HepG2 (cell line): ENCODE measurements around the gene NOL4L. TPM values are rescaled to one million over a fixed set of nuclear protein-coding genes. Genes with fewer than 3 reads are reported as not detected.

Experiments used
- ATAC-seq: fragments of 200-7000 bp; cut with Tn5 transposase; 3 replicates; pipeline ENCODE4 v1.9.1; 2020; ENCODE audit warnings: mild to moderate bottlenecking, moderate library complexity
- BruUV-seq: library from RNA; stranded (reverse); fragments of 400-500 nt; replicated peaks from 2 replicates; lab custom pipeline; 2021; lab: Mats Ljungman, UMichigan
- CTCF ChIA-PET: fragments of 300-600 bp; formaldehyde crosslinking; extraction: SDS; loops from one replicate; lab custom pipeline; 2021; ENCODE audit warnings: low total read pairs, inconsistent platforms, low intra/inter-chr PET ratio; lab: Yijun Ruan, JAX
- POLR2A ChIA-PET: fragments of 350-600 bp; sonication (Branson Sonifier 250); formaldehyde crosslinking; loops from one replicate; lab custom pipeline; 2020; ENCODE audit warnings: antibody characterized with exemption, inconsistent platforms; lab: Yijun Ruan, JAX
- DNase-seq: peaks from one replicate; pipeline ENCODE4 v3.0.0-alpha.2; 2015; ENCODE audit warnings: low spot score
- FAIRE-seq: peaks from 3 replicates; lab custom pipeline; 2011; peaks lifted over from hg19 to GRCh38; lab: Jason Lieb, UNC
- H2AFZ ChIP-seq: one replicate; pipeline ENCODE4 v1.6.1; 2011; ENCODE audit warnings: low read length, inconsistent platforms
- H3K27ac ChIP-seq: fragments of 300-600 bp; 3 replicates; pipeline ENCODE4 v1.8.0; 2011; ENCODE audit warnings: mixed run types, mild to moderate bottlenecking, mixed read lengths, low read length, inconsistent platforms; ENCODE audit not compliant: insufficient read depth; ENCODE audit errors: extremely low read length
- H3K27me3 ChIP-seq, 2 experiments: fragments of 200-600 bp in 1 of 2; 2 replicates in 1 of 2; 3 replicates in 1 of 2; pipeline versions ENCODE4 v1.6.0 to v1.8.0; 2011; ENCODE audit warnings: low read length in 2 of 2, mild to moderate bottlenecking in 2 of 2, moderate library complexity in 2 of 2, inconsistent platforms in 1 of 2; ENCODE audit not compliant: insufficient read depth in 2 of 2, control insufficient read depth in 1 of 2
- H3K36me3 ChIP-seq, 2 experiments: fragments of 200-600 bp in 1 of 2; replicated peaks in 1 of 2; 2 replicates in 1 of 2; 3 replicates in 1 of 2; pipeline versions ENCODE4 v1.5.1 to v1.8.0; 2011; ENCODE audit warnings: low read length in 2 of 2, inconsistent platforms in 1 of 2; ENCODE audit not compliant: insufficient read depth in 2 of 2, control insufficient read depth in 1 of 2
- H3K4me1 ChIP-seq: 2 replicates; pipeline ENCODE4 v1.5.1; 2012; ENCODE audit warnings: low read length, inconsistent platforms; ENCODE audit not compliant: insufficient read depth
- H3K4me2 ChIP-seq: 2 replicates; pipeline ENCODE4 v1.6.0; 2011; ENCODE audit warnings: low read depth, low read length, inconsistent platforms
- H3K4me3 ChIP-seq, 3 experiments: fragments of 200-600 bp in 1 of 3; sonication (generic), shearing (Covaris generic) in 1 of 3; replicated peaks in 1 of 3; 2 replicates each; pipeline ENCODE4 v1.5.1; 2011 to 2016; ENCODE audit warnings: low read length in 3 of 3, inconsistent platforms in 2 of 3, low read depth in 2 of 3, mild to moderate bottlenecking in 2 of 3, control low read depth in 1 of 3, mixed read lengths in 1 of 3; ENCODE audit not compliant: insufficient read depth in 1 of 3
- H3K79me2 ChIP-seq: one replicate; pipeline ENCODE4 v1.6.1; 2011; ENCODE audit warnings: low read length, inconsistent platforms; ENCODE audit not compliant: insufficient read depth
- H3K9ac ChIP-seq: 2 replicates; pipeline ENCODE4 v1.6.0; 2011; ENCODE audit warnings: mild to moderate bottlenecking, low read depth, low read length, inconsistent platforms; ENCODE audit not compliant: insufficient read depth
- H3K9me3 ChIP-seq: 2 replicates; pipeline ENCODE4 v1.5.1; 2012; ENCODE audit warnings: mild to moderate bottlenecking, low read length
- H4K20me1 ChIP-seq: 2 replicates; pipeline ENCODE4 v1.6.0; 2011; ENCODE audit warnings: inconsistent platforms, mild to moderate bottlenecking, low read length, moderate library complexity; ENCODE audit not compliant: insufficient read depth
- ATF7-NPFF ChIP-seq: sonication (generic); formaldehyde crosslinking; IDR thresholded peaks from 2 replicates; pipeline ENCODE4 v1.8.1; 2023; ENCODE audit warnings: mild to moderate bottlenecking, low read depth, missing genetic modification reagents, moderate library complexity
- ISX ChIP-seq: sonication (generic); formaldehyde crosslinking; conservative IDR thresholded peaks from 2 replicates; pipeline ENCODE4 v1.5.0; 2020; ENCODE audit warnings: missing genetic modification reagents
- KMT2B ChIP-seq: IDR thresholded peaks from 2 replicates; pipeline ENCODE4 v1.6.1; 2016; ENCODE audit warnings: missing genetic modification reagents, missing compliant biosample characterization
- MAF1 ChIP-seq: sonication (generic); formaldehyde crosslinking; IDR thresholded peaks from 2 replicates; pipeline ENCODE4 v1.5.0; 2020; ENCODE audit warnings: missing genetic modification reagents, borderline replicate concordance
- NAIF1 ChIP-seq: sonication (generic); formaldehyde crosslinking; IDR thresholded peaks from 2 replicates; pipeline ENCODE4 v1.5.0; 2020; ENCODE audit warnings: mild to moderate bottlenecking, missing genetic modification reagents, borderline replicate concordance
- SIX4 ChIP-seq: sonication (generic); formaldehyde crosslinking; IDR thresholded peaks from 2 replicates; pipeline ENCODE4 v1.4.0; 2020; ENCODE audit warnings: missing genetic modification reagents
- TGIF2 ChIP-seq: IDR thresholded peaks from 2 replicates; pipeline ENCODE4 v1.6.1; 2016; ENCODE audit warnings: control low read depth, missing compliant biosample characterization
- ZBTB42 ChIP-seq: sonication (generic); formaldehyde crosslinking; IDR thresholded peaks from 2 replicates; pipeline ENCODE4 v1.5.0; 2020; ENCODE audit warnings: mild to moderate bottlenecking, missing genetic modification reagents
- ZFAT ChIP-seq: sonication (generic); formaldehyde crosslinking; conservative IDR thresholded peaks from 2 replicates; pipeline ENCODE4 v1.8.1; 2023; ENCODE audit warnings: missing genetic modification reagents, inconsistent platforms
- ZNF224 ChIP-seq: sonication (generic); formaldehyde crosslinking; IDR thresholded peaks from 2 replicates; pipeline ENCODE4 v1.5.0; 2020; ENCODE audit warnings: mild to moderate bottlenecking, missing genetic modification reagents
- ZNF296 ChIP-seq: sonication (generic); formaldehyde crosslinking; conservative IDR thresholded peaks from 2 replicates; pipeline ENCODE4 v1.5.0; 2020; ENCODE audit warnings: mild to moderate bottlenecking, missing genetic modification reagents
- ZNF598 ChIP-seq: sonication (generic); formaldehyde crosslinking; IDR thresholded peaks from 2 replicates; pipeline ENCODE4 v1.5.1; 2020; ENCODE audit warnings: mild to moderate bottlenecking, missing genetic modification reagents, borderline replicate concordance
- ZNF607 ChIP-seq: sonication (generic); formaldehyde crosslinking; IDR thresholded peaks from 2 replicates; pipeline ENCODE4 v1.5.1; 2020; ENCODE audit warnings: missing genetic modification reagents, mild to moderate bottlenecking, borderline replicate concordance
- ZNF672 ChIP-seq: sonication (generic); formaldehyde crosslinking; IDR thresholded peaks from 2 replicates; pipeline ENCODE4 v1.8.1; 2022; ENCODE audit warnings: missing genetic modification reagents
- ZNF75D ChIP-seq: sonication (generic); formaldehyde crosslinking; IDR thresholded peaks from 2 replicates; pipeline ENCODE4 v1.8.1; 2023; ENCODE audit warnings: missing genetic modification reagents, mild to moderate bottlenecking, borderline replicate concordance
- WGBS: methylation state at CpG from one replicate; pipeline ENCODE4 v1.1.6; 2017; ENCODE audit warnings: low lambda C conversion rate; 5-methylcytosine and 5-hydroxymethylcytosine counted together
- in situ Hi-C: cut with HindIII; loops from 2 replicates; pipeline ENCODE4 v1.10.0; 2017; ENCODE audit warnings: low pct_unique_long_range_greater_than_20kb; ENCODE audit not compliant: extremely low pct_ligation_motif_present
- intact Hi-C: fragments of 100-400 bp; cut with micrococcal nuclease; formaldehyde crosslinking; loops from one replicate; pipeline ENCODE4 v1.10.0; 2022; ENCODE audit not compliant: unreplicated experiment
- polyA plus RNA-seq, 8 experiments: library from polyadenylated mRNA; depleted of rRNA in 3 of 8; stranded (reverse) in 7 of 8; unstranded in 1 of 8; fragments of >200 nt; fragmentation: Illumina TruSeq in 4 of 8; extraction: Trizol in 4 of 8; gene quantifications; 2 replicates each; pipeline versions ENCODE4 v1.2.1 to v1.2.3, GENCODE V29; 2011 to 2016; ENCODE audit warnings: low read depth in 4 of 8, missing spikeins in 1 of 8, mixed read lengths in 1 of 8; ENCODE audit not compliant: insufficient read depth in 1 of 8
- total RNA-seq, 5 experiments: library from RNA; depleted of rRNA; stranded (reverse); fragments of >200 nt; fragmentation: Illumina TruSeq; extraction: Trizol; gene quantifications; 2 replicates each; pipeline ENCODE4 v1.2.3, GENCODE V29; 2016; ENCODE audit warnings: low read depth in 1 of 5
- TF ChIP-seq, protein P1 (sequence below): sonication (generic); formaldehyde crosslinking; IDR thresholded peaks from 2 replicates; pipeline ENCODE4 v1.4.0; 2020; ENCODE audit warnings: mild to moderate bottlenecking, missing genetic modification reagents
- TF ChIP-seq, protein P2 (sequence below): sonication (generic); formaldehyde crosslinking; IDR thresholded peaks from 2 replicates; pipeline ENCODE4 v1.8.1; 2023; ENCODE audit warnings: missing genetic modification reagents, inconsistent platforms, borderline replicate concordance
- TF ChIP-seq, protein P3 (sequence below): sonication (generic); formaldehyde crosslinking; IDR thresholded peaks from 2 replicates; pipeline ENCODE4 v1.9.0; 2021; ENCODE audit warnings: missing genetic modification reagents, mild to moderate bottlenecking, borderline replicate concordance
- TF ChIP-seq, protein P4 (sequence below): sonication (generic); formaldehyde crosslinking; IDR thresholded peaks from 2 replicates; pipeline ENCODE4 v1.5.0; 2020; ENCODE audit warnings: mild to moderate bottlenecking, missing genetic modification reagents, borderline replicate concordance

The NOL4L gene
- total and polyA plus RNA-seq, 2 of the 13 experiments (the other 11 are each of a cell fraction or from before 2014, with no cell fraction given): 16.6 to 35.4 TPM

DNA sequence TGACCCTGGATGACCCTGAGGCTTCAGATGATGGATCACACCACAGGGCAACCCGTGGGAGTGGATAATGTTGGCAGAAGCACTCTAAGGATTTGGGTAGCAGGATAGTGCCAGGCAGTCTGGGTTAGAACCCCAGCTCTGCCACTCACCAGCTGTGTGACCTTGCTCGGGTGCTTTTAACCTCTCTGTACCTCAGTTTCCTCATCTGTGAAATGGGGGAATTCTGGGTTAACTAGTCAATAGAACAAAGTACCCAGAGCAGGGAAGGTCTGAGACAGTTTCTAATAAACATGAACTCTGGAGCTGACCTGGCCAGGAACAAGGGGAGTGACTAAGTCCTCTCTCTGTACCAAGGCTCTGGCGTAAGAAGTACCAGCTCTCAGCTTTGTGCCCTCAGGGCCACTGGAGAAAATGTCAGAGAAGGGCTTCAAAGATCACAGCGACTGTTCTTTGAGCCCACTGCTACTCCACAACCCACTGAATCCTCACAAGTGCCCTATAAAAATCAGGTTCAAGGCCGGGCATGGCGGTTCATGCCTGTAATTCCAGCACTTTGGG, 14.7 kb upstream of the NOL4L start:
- no peak overlapping the region for H3K27ac ChIP-seq
- no peak for ATAC-seq
- POLR2A ChIA-PET: no interaction called here
- DNase-seq: no peak
- no peak for FAIRE-seq
- no peak overlapping the region for H3K9ac ChIP-seq
- no peaks in the 10 kb centered on the region for H4K20me1 ChIP-seq
- H3K4me3 ChIP-seq: no peak overlapping the region
- in situ Hi-C loops: no loop called here
- WGBS: 46% methylated on average over 6 of the region's 6 CpGs
- intact Hi-C loops: no loop called here
- no peaks in the 10 kb centered on the region for H3K36me3 ChIP-seq
- no peak overlapping the region for H3K4me2 ChIP-seq
- H3K27me3 ChIP-seq: peaks cover 29 to 73% of the 10 kb centered on the region in 2 experiments
- no TSS peak for BruUV-seq
- CTCF ChIA-PET: no interaction called here
- H3K9me3 ChIP-seq: no peaks in the 10 kb centered on the region
- no peaks in the 10 kb centered on the region for H3K79me2 ChIP-seq
- H3K4me1 ChIP-seq: peaks cover 11% of the 10 kb centered on the region
- no peak overlapping the region for H2AFZ ChIP-seq
- TF ChIP-seq ZNF672 (CRISPR knock-in tag) (0 out of 2 replicates have a peak, but pooled peaks have one; percentile 37), ZNF598 (CRISPR knock-in tag) (no peak), ZNF224 (CRISPR knock-in tag) (0 out of 2 replicates have a peak, but pooled peaks have one; percentile 38), SIX4 (CRISPR knock-in tag) (no peak), KMT2B (CRISPR knock-in tag) (no peak), TGIF2 (no peak), ZNF75D (CRISPR knock-in tag) (no peak), NAIF1 (CRISPR knock-in tag) (no peak), ZNF607 (CRISPR knock-in tag) (no peak), ATF7-NPFF (no peak), ISX (CRISPR knock-in tag) (no peak), ZNF296 (CRISPR knock-in tag) (0 out of 2 replicates have a peak, but pooled peaks have one; percentile 62), ZFAT (CRISPR knock-in tag) (no peak), ZBTB42 (CRISPR knock-in tag) (no peak), MAF1 (CRISPR knock-in tag) (no peak)
- TF ChIP-seq, protein P1, sequence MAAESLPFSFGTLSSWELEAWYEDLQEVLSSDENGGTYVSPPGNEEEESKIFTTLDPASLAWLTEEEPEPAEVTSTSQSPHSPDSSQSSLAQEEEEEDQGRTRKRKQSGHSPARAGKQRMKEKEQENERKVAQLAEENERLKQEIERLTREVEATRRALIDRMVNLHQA: no peak
- TF ChIP-seq, protein P2, sequence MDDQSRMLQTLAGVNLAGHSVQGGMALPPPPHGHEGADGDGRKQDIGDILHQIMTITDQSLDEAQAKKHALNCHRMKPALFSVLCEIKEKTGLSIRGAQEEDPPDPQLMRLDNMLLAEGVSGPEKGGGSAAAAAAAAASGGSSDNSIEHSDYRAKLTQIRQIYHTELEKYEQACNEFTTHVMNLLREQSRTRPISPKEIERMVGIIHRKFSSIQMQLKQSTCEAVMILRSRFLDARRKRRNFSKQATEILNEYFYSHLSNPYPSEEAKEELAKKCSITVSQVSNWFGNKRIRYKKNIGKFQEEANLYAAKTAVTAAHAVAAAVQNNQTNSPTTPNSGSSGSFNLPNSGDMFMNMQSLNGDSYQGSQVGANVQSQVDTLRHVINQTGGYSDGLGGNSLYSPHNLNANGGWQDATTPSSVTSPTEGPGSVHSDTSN (CRISPR knock-in tag): no peak
- TF ChIP-seq, protein P3, sequence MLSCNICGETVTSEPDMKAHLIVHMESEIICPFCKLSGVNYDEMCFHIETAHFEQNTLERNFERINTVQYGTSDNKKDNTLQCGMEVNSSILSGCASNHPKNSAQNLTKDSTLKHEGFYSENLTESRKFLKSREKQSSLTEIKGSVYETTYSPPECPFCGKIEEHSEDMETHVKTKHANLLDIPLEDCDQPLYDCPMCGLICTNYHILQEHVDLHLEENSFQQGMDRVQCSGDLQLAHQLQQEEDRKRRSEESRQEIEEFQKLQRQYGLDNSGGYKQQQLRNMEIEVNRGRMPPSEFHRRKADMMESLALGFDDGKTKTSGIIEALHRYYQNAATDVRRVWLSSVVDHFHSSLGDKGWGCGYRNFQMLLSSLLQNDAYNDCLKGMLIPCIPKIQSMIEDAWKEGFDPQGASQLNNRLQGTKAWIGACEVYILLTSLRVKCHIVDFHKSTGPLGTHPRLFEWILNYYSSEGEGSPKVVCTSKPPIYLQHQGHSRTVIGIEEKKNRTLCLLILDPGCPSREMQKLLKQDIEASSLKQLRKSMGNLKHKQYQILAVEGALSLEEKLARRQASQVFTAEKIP (CRISPR knock-in tag): 0 out of 2 replicates have a peak, but pooled peaks have one; percentile 38
- TF ChIP-seq, protein P4, sequence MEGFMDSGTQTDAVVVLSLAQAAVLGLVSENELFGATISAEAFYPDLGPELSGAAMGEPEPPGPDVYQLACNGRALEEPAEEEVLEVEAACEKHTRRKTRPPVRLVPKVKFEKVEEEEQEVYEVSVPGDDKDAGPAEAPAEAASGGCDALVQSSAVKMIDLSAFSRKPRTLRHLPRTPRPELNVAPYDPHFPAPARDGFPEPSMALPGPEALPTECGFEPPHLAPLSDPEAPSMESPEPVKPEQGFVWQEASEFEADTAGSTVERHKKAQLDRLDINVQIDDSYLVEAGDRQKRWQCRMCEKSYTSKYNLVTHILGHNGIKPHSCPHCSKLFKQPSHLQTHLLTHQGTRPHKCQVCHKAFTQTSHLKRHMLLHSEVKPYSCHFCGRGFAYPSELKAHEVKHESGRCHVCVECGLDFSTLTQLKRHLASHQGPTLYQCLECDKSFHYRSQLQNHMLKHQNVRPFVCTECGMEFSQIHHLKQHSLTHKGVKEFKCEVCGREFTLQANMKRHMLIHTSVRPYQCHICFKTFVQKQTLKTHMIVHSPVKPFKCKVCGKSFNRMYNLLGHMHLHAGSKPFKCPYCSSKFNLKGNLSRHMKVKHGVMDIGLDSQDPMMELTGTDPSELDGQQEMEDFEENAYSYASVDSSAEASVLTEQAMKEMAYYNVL (CRISPR knock-in tag): no peak
